ENCODE data around the gene NAV2. TPM values are rescaled to one million over a fixed set of nuclear protein-coding genes. Genes with fewer than 3 reads are reported as not detected.
A peak's percentile ranks its signal among the peaks of the same experiment; 100 is the strongest.

The NAV2 gene
- total RNA-seq, 2 donors from 2014 or later: 26.4 to 35.5 TPM

GRCh38 chr11:19679952-19680828 is 32.4 kb upstream of the NAV2 start:
- intact Hi-C loops (cut with DNase I): no loop called here
- peaks cover 3% of the 10 kb centered on the region for H3K4me1 ChIP-seq
- no peaks in the 10 kb centered on the region for H3K36me3 ChIP-seq (replicated peaks in 1 of 2; ENCODE audit: insufficient read depth in 1 of 2, low read depth in 2 of 2)
- TF ChIP-seq POLR2A (IDR thresholded peaks at IDR 0.05): no peak
- TF ChIP-seq CTCF (IDR thresholded peaks at IDR 0.05): peak in 2 of 7 experiments; percentile 5 to 26
- H3K4me3 ChIP-seq: no peak overlapping the region
- WGBS, 2 donors: 42 to 60% methylated on average over 12 of the region's 12 CpGs
- H3K27me3 ChIP-seq: no peaks in the 10 kb centered on the region
- DNase-seq: peak; percentile 47 to 91 (median 66)
- H3K27ac ChIP-seq: peak overlapping the region in 1 of 4 donors; percentile 19
- peak; percentile 83 for ATAC-seq
- H3K9me3 ChIP-seq: no peaks in the 10 kb centered on the region

- intact Hi-C loops (cut with DNase I): no loop called here
- TF ChIP-seq CTCF (IDR thresholded peaks at IDR 0.05): no peak
- TF ChIP-seq POLR2A (IDR thresholded peaks at IDR 0.05): no peak
- 62 to 64% methylated on average over 4 of the region's 4 CpGs for WGBS, 2 donors
- H3K4me1 ChIP-seq: peaks cover 3% of the 10 kb centered on the region
- no peaks in the 10 kb centered on the region for H3K27me3 ChIP-seq
- H3K27ac ChIP-seq: no peak overlapping the region
- no peaks in the 10 kb centered on the region for H3K9me3 ChIP-seq
- no peak for ATAC-seq
- H3K4me3 ChIP-seq: no peak overlapping the region
- no peaks in the 10 kb centered on the region for H3K36me3 ChIP-seq (replicated peaks in 1 of 2; ENCODE audit: insufficient read depth in 1 of 2, low read depth in 2 of 2)
- DNase-seq: no peak
These were observed 31.7 kb upstream of the NAV2 start for GRCh38 chr11:19680829-19681368.

- no peak overlapping the region for H3K4me3 ChIP-seq
- H3K27me3 ChIP-seq: no peaks in the 10 kb centered on the region
- H3K27ac ChIP-seq: no peak overlapping the region
- H3K36me3 ChIP-seq (replicated peaks in 1 of 2; ENCODE audit: insufficient read depth in 1 of 2, low read depth in 2 of 2): no peaks in the 10 kb centered on the region
- ATAC-seq (no peak), DNase-seq (no peak)
- intact Hi-C loops (cut with DNase I): no loop called here
- H3K9me3 ChIP-seq: no peaks in the 10 kb centered on the region
- WGBS, 2 donors: 63 to 86% methylated on average over 5 of the region's 5 CpGs
- H3K4me1 ChIP-seq: peaks cover 3% of the 10 kb centered on the region
- TF ChIP-seq CTCF (IDR thresholded peaks at IDR 0.05) (no peak), POLR2A (IDR thresholded peaks at IDR 0.05) (no peak)
These were observed 29.4 kb upstream of the NAV2 start for GRCh38 chr11:19683141-19683805.

GRCh38 chr11:19683862-19684491 is 28.7 kb upstream of the NAV2 start:
- WGBS, 2 donors: 79 to 88% methylated on average over 2 of the region's 2 CpGs
- H3K36me3 ChIP-seq (replicated peaks in 1 of 2; ENCODE audit: insufficient read depth in 1 of 2, low read depth in 2 of 2): no peaks in the 10 kb centered on the region
- H3K4me1 ChIP-seq: peaks cover 3% of the 10 kb centered on the region
- TF ChIP-seq POLR2A (IDR thresholded peaks at IDR 0.05) (no peak), CTCF (IDR thresholded peaks at IDR 0.05) (no peak)
- no peak for ATAC-seq
- intact Hi-C loops (cut with DNase I): no loop called here
- no peak for DNase-seq
- no peaks in the 10 kb centered on the region for H3K9me3 ChIP-seq
- no peaks in the 10 kb centered on the region for H3K27me3 ChIP-seq
- H3K27ac ChIP-seq: no peak overlapping the region
- no peak overlapping the region for H3K4me3 ChIP-seq

Measured in body of pancreas (tissue), 4 donors.